Liver (tissue), 9 donors: Measurements from ENCODE around the gene DMRTA2. TPM values are rescaled to one million over a fixed set of nuclear protein-coding genes. Genes with fewer than 3 reads are reported as not detected.

ENCODE experiments used
- DNase-seq: peaks from one replicate; pipeline ENCODE4 v3.0.0-alpha.2; 2017; ENCODE audit warnings: low spot score
- H3K27ac ChIP-seq, 2 donors: one replicate each; pipeline ENCODE4 v1.7.0; 2013; ENCODE audit warnings: inconsistent platforms in 2 of 2, low read length in 2 of 2, control low read depth in 1 of 2, low read depth in 1 of 2, mild to moderate bottlenecking in 1 of 2
- H3K27me3 ChIP-seq, 4 donors: one replicate each; pipeline versions ENCODE4 v1.6.1 to v1.7.0; 2013; ENCODE audit warnings: low read length in 3 of 4, inconsistent platforms in 1 of 4, mild to moderate bottlenecking in 1 of 4, moderate library complexity in 1 of 4; ENCODE audit not compliant: control insufficient read depth in 4 of 4, insufficient read depth in 4 of 4
- H3K36me3 ChIP-seq, 4 donors: one replicate each; pipeline versions ENCODE4 v1.6.1 to v1.7.0; 2013; ENCODE audit warnings: low read length in 3 of 4, mild to moderate bottlenecking in 3 of 4, low read depth in 1 of 4, moderate library complexity in 1 of 4; ENCODE audit not compliant: control insufficient read depth in 4 of 4, insufficient read depth in 3 of 4
- H3K4me1 ChIP-seq, 4 donors: one replicate each; pipeline versions ENCODE4 v1.6.1 to v1.7.0; 2013; ENCODE audit warnings: low read length in 3 of 4, mild to moderate bottlenecking in 3 of 4, moderate library complexity in 1 of 4; ENCODE audit not compliant: control insufficient read depth in 4 of 4, insufficient read depth in 4 of 4
- H3K4me3 ChIP-seq, 3 donors: one replicate each; pipeline versions ENCODE4 v1.6.1 to v1.7.0; 2013; ENCODE audit warnings: low read length in 3 of 3, control low read depth in 1 of 3, low read depth in 1 of 3, mild to moderate bottlenecking in 1 of 3
- H3K9ac ChIP-seq, 2 donors: one replicate each; pipeline ENCODE4 v1.7.0; 2013; ENCODE audit warnings: low read length in 2 of 2, mild to moderate bottlenecking in 2 of 2, moderate library complexity in 2 of 2, control low read depth in 1 of 2, low read depth in 1 of 2
- H3K9me3 ChIP-seq, 4 donors: one replicate each; pipeline versions ENCODE4 v1.6.1 to v1.7.0; 2013; ENCODE audit warnings: low read length in 3 of 4; ENCODE audit not compliant: control insufficient read depth in 4 of 4
- EGR1 ChIP-seq, 2 donors: IDR thresholded peaks; 2 replicates each; pipeline ENCODE4 v1.6.1; 2016 to 2018; ENCODE audit warnings: antibody characterized with exemption in 2 of 2, low read depth in 2 of 2
- FOXA1 ChIP-seq: IDR thresholded peaks from 2 replicates; pipeline ENCODE4 v1.6.1; 2016; ENCODE audit warnings: antibody characterized with exemption
- FOXA2 ChIP-seq: IDR thresholded peaks from 2 replicates; pipeline ENCODE4 v1.6.1; 2016; ENCODE audit warnings: antibody characterized with exemption
- HNF4A ChIP-seq, 2 donors: conservative IDR thresholded peaks; 2 replicates each; pipeline ENCODE4 v1.6.1; 2016; ENCODE audit warnings: antibody characterized with exemption in 2 of 2, mild to moderate bottlenecking in 2 of 2
- HNF4G ChIP-seq: IDR thresholded peaks from 2 replicates; pipeline ENCODE4 v1.6.1; 2016; ENCODE audit warnings: antibody characterized with exemption
- JUND ChIP-seq, 2 donors: IDR thresholded peaks; 2 replicates each; pipeline ENCODE4 v1.6.1; 2016; ENCODE audit warnings: antibody characterized with exemption in 2 of 2
- NR2F2 ChIP-seq: IDR thresholded peaks from 2 replicates; pipeline ENCODE4 v1.6.1; 2016; ENCODE audit warnings: antibody characterized with exemption
- RAD21 ChIP-seq, 2 donors: IDR thresholded peaks; 2 replicates each; pipeline ENCODE4 v1.6.1; 2016; ENCODE audit warnings: antibody characterized with exemption in 2 of 2, mild to moderate bottlenecking in 2 of 2
- RXRA ChIP-seq, 2 donors: IDR thresholded peaks; 2 replicates each; pipeline ENCODE4 v1.6.1; 2017 to 2018; ENCODE audit warnings: antibody characterized with exemption in 2 of 2, mild to moderate bottlenecking in 1 of 2
- SP1 ChIP-seq: IDR thresholded peaks from 2 replicates; pipeline ENCODE4 v1.6.1; 2018; ENCODE audit warnings: antibody characterized with exemption, mild to moderate bottlenecking
- TAF1 ChIP-seq: conservative IDR thresholded peaks from 2 replicates; pipeline ENCODE4 v1.6.1; 2016; ENCODE audit warnings: antibody characterized with exemption, mild to moderate bottlenecking
- YY1 ChIP-seq: IDR thresholded peaks from 2 replicates; pipeline ENCODE4 v1.6.1; 2016; ENCODE audit warnings: antibody characterized with exemption, mild to moderate bottlenecking
- WGBS: extraction: QIAGEN DNeasy Blood & Tissue Kit; methylation state at CpG from one replicate; pipeline ENCODE4 v1.1.7; 2013; 5-methylcytosine and 5-hydroxymethylcytosine counted together
- polyA plus RNA-seq, 2 donors: library from polyadenylated mRNA; stranded (reverse) in 1 of 2; unstranded in 1 of 2; fragments of 200-250 nt in 1 of 2; fragments of >200 nt in 1 of 2; fragmentation: Nextera tagmentation in 1 of 2; extraction: Ambion mirVana in 1 of 2; gene quantifications; one replicate each; pipeline versions ENCODE4 v1.2.1 to v1.2.3, GENCODE V29; 2013 to 2015
- total RNA-seq, 2 donors: library from RNA; depleted of rRNA; stranded (reverse); fragments of >200 nt; gene quantifications; one replicate each; pipeline ENCODE4 v1.2.3, GENCODE V29; 2014
- TF ChIP-seq, protein P1 (sequence below): IDR thresholded peaks from 2 replicates; pipeline ENCODE4 v1.6.1; 2016; ENCODE audit warnings: antibody characterized with exemption
- TF ChIP-seq, protein P2 (sequence below): IDR thresholded peaks from 2 replicates; pipeline ENCODE4 v1.6.1; 2016; ENCODE audit warnings: antibody characterized with exemption
- TF ChIP-seq, protein P3 (sequence below): IDR thresholded peaks from 2 replicates; pipeline ENCODE4 v1.6.1; 2016; ENCODE audit warnings: antibody characterized with exemption
- TF ChIP-seq, protein P4 (sequence below): IDR thresholded peaks from 2 replicates; pipeline ENCODE4 v1.6.1; 2016; ENCODE audit warnings: antibody characterized with exemption, mild to moderate bottlenecking
- TF ChIP-seq, protein P5 (sequence below): fragments of 150-350 bp; IDR thresholded peaks from 2 replicates; pipeline ENCODE4 v1.5.1; 2017; ENCODE audit warnings: improper control_type of control experiment, low read depth, low read length; ENCODE audit not compliant: missing input control
- donor health status: healthy.
- donor health status: healthy.
- donor health status: healthy.
- donor health status: healthy.
- donor health status: healthy.

DMRTA2 gene
- total and polyA plus RNA-seq, 4 donors: not detected

DNA sequence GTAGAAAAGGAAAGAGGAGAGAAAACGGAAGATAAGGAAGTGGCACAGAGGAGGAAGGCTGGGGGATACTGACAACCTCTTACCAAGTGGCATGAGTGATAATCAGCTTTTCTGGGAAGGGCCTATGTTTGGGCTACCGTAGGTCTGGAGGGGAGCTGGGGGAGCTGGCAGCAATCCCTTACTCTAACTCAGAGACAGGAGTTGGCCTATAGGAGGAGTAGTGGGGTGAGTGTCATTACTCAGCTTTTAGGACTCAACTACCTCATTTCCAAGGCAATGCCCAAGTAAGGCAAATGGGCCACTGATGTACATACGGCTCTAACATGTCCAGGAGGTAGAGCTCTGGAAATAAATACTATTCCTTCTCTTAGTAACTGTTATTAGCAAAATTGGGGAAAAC is 48.7 kb upstream of the DMRTA2 start:
- Histone ChIP-seq H3K9ac (no peak overlapping the region), H3K9me3 (no peaks in the 10 kb centered on the region), H3K36me3 (peaks cover 0 to 16% (median 12%) of the 10 kb centered on the region in 4 donors), H3K27me3 (no peaks in the 10 kb centered on the region), H3K4me1 (no peaks in the 10 kb centered on the region), H3K4me3 (no peak overlapping the region), H3K27ac (no peak overlapping the region)
- DNase-seq: no peak
- WGBS: 94% methylated on average over 3 of the region's 3 CpGs
- TF ChIP-seq, protein P1, sequence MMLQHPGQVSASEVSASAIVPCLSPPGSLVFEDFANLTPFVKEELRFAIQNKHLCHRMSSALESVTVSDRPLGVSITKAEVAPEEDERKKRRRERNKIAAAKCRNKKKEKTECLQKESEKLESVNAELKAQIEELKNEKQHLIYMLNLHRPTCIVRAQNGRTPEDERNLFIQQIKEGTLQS: no peak
- TF ChIP-seq NR2F2 (no peak), TAF1 (no peak), JUND (IDR thresholded peaks at IDR 0.05) (no peak)

DNA sequence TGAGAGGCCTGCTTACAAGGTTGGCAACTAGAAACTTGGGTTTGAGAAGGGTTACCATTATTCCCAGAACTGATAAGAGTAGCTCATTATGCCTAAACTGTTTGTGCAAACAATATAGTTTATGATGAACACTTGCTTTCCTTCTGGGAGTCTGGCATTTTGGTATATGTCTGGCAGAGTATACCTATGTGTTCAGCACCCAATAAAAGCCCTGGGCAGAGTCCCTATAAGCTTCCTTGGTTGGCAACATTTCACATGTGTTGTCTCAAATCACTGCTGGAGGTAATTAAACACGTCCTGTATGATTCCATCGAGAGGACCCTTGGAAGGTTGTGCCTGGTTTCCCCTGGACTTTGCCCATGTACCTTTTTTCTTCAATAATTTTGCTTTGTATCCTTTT is 39.7 kb upstream of the DMRTA2 start:
- TF ChIP-seq EGR1 (IDR thresholded peaks at IDR 0.05; ENCODE audit: low read depth in 2 of 2): no peak
- TF ChIP-seq NR2F2: no peak
- TF ChIP-seq HNF4A (conservative IDR thresholded peaks at IDR 0.05): no peak
- no peak for TF ChIP-seq RXRA (IDR thresholded peaks at IDR 0.05)
- TF ChIP-seq RAD21 (IDR thresholded peaks at IDR 0.05): no peak
- no peak for TF ChIP-seq YY1
- TF ChIP-seq FOXA1: no peak
- TF ChIP-seq FOXA2: no peak
- TF ChIP-seq, protein P2, sequence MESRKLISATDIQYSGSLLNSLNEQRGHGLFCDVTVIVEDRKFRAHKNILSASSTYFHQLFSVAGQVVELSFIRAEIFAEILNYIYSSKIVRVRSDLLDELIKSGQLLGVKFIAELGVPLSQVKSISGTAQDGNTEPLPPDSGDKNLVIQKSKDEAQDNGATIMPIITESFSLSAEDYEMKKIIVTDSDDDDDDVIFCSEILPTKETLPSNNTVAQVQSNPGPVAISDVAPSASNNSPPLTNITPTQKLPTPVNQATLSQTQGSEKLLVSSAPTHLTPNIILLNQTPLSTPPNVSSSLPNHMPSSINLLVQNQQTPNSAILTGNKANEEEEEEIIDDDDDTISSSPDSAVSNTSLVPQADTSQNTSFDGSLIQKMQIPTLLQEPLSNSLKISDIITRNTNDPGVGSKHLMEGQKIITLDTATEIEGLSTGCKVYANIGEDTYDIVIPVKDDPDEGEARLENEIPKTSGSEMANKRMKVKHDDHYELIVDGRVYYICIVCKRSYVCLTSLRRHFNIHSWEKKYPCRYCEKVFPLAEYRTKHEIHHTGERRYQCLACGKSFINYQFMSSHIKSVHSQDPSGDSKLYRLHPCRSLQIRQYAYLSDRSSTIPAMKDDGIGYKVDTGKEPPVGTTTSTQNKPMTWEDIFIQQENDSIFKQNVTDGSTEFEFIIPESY: no peak
- TF ChIP-seq, protein P3, sequence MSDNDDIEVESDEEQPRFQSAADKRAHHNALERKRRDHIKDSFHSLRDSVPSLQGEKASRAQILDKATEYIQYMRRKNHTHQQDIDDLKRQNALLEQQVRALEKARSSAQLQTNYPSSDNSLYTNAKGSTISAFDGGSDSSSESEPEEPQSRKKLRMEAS: no peak
- no peak for TF ChIP-seq SP1
- TF ChIP-seq HNF4G: no peak
- TF ChIP-seq, protein P4, sequence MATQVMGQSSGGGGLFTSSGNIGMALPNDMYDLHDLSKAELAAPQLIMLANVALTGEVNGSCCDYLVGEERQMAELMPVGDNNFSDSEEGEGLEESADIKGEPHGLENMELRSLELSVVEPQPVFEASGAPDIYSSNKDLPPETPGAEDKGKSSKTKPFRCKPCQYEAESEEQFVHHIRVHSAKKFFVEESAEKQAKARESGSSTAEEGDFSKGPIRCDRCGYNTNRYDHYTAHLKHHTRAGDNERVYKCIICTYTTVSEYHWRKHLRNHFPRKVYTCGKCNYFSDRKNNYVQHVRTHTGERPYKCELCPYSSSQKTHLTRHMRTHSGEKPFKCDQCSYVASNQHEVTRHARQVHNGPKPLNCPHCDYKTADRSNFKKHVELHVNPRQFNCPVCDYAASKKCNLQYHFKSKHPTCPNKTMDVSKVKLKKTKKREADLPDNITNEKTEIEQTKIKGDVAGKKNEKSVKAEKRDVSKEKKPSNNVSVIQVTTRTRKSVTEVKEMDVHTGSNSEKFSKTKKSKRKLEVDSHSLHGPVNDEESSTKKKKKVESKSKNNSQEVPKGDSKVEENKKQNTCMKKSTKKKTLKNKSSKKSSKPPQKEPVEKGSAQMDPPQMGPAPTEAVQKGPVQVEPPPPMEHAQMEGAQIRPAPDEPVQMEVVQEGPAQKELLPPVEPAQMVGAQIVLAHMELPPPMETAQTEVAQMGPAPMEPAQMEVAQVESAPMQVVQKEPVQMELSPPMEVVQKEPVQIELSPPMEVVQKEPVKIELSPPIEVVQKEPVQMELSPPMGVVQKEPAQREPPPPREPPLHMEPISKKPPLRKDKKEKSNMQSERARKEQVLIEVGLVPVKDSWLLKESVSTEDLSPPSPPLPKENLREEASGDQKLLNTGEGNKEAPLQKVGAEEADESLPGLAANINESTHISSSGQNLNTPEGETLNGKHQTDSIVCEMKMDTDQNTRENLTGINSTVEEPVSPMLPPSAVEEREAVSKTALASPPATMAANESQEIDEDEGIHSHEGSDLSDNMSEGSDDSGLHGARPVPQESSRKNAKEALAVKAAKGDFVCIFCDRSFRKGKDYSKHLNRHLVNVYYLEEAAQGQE: no peak
- TF ChIP-seq, protein P5, sequence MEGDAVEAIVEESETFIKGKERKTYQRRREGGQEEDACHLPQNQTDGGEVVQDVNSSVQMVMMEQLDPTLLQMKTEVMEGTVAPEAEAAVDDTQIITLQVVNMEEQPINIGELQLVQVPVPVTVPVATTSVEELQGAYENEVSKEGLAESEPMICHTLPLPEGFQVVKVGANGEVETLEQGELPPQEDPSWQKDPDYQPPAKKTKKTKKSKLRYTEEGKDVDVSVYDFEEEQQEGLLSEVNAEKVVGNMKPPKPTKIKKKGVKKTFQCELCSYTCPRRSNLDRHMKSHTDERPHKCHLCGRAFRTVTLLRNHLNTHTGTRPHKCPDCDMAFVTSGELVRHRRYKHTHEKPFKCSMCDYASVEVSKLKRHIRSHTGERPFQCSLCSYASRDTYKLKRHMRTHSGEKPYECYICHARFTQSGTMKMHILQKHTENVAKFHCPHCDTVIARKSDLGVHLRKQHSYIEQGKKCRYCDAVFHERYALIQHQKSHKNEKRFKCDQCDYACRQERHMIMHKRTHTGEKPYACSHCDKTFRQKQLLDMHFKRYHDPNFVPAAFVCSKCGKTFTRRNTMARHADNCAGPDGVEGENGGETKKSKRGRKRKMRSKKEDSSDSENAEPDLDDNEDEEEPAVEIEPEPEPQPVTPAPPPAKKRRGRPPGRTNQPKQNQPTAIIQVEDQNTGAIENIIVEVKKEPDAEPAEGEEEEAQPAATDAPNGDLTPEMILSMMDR: no peak
- Histone ChIP-seq H3K4me3 (no peak overlapping the region), H3K27me3 (no peaks in the 10 kb centered on the region), H3K9me3 (no peaks in the 10 kb centered on the region), H3K27ac (no peak overlapping the region), H3K36me3 (peaks cover 0 to 6% (median 2%) of the 10 kb centered on the region in 4 donors), H3K9ac (no peak overlapping the region), H3K4me1 (no peaks in the 10 kb centered on the region)
- WGBS: 91% methylated on average over 2 of the region's 2 CpGs
- DNase-seq: no peak
